Embryonic facial prominence (tissue), 1 donor: ENCODE data around the gene BTAF1.

Experiments used
- DNase-seq: peaks from one replicate; pipeline ENCODE4 v3.0.0-alpha.2; 2016; ENCODE audit errors: extremely low spot score

The BTAF1 gene

DNA sequence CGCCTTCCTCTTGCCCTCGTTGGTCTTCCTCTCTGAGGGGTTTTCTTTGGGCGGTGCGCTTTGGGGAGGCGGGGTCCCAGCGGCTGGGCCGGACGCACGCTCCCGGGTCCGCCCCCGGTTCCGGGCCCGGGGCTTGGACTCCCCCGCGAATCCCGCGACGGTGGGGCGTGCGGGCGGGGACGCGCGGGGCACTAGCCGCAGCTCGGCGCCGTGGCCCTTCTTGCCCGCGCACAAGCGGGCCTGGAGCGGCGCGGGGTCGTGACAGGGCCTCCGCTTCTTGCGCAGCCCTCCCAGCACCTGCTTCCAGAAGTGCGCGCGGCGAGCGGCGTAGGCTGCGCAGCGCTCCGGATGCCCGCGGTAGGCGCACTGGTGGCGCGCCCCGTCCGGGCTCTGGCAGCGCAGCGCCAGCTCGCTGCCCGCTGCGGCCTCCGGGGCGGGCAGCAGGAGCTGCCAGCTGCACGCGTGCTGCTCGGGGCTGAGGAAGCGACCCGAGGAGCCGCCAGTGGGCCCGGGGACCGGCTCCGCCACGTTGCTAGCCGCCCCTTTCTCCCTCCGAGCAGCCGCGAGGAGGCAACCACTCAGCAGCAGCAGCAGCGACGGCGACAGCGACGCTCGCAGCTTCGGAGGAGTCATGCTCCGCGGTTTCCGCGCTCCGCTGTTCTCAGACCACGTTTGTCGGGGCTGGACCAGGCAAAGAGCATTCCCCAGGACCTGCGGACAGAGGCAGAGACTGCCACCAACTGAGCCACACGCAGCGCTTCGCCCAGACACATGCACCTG lies 15.0 kb upstream of the BTAF1 start:
- DNase-seq, result peak; percentile 52

DNA sequence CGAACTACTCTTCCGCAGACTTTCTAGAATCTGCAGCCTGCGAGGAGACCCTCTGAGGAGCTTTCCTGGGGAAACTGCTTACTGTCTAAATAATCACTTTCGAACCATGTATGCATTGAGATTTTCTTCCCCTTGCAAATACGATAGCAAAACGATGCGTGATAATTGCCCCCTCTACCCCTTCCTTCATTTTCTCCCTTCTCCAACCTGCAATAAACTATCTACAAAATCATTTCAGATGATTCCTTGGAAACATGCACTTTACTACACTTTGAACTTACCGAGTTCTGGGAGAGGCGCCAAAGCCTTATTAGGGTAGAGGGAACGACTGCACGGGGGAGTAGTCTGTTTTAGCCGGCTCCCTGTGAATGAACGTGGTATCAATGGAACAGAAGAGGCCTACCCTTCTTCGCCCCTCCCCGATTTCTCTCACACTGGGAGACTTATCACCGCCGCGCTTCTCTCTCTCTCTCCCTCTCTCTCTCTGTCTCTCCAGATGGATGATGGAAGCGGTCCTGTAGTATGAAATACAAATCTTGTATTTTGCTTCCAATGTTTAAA lies 14.4 kb upstream of the BTAF1 start, which contains the start of gene FGFBP3:
Gene FGFBP3 (minus strand): TSS at position 370 of the 561 bp plus-strand sequence. CDS start 517 bp downstream, outside the sequence.
- peak; percentile 72 for DNase-seq

DNA sequence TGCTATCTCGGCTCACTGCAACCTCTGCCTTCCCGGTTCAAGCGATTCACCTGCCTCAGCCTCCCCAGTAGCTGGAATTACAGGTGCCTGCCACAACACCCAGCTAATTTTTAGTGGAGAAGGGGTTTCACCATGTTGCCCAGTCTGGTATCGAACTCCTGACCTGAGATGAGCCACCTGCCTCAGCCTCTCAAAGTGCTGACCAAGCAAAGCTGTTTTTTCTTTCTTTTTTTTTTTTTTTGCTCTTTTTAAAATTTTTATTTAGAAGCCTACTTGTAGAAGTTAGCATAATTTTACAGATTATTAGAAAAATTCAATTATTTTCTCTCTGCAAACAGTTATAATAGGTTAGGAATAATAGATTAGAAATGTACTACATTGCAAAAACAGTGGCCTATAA lies 13.1 kb upstream of the BTAF1 start:
- DNase-seq, result no peak

DNA sequence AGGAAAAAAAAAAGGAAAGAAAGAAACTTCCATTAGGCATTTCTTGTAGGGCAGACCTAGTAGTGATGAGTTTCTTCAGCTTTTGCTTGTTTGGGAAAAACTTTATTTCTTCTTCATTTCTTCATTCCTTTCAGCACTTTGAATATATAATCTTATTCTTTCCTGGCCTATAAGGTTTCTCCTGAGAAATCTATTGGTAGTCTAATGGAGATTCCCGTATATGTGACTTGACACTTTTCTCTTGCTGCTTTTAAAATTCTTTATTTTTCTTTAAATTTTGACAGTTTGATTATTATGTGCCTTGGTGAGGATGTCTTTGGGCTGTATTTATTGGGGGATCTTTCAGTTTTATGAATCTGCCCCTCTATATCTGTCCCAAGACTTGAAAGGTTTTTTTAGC lies 3.9 kb upstream of the BTAF1 start:
- no peak for DNase-seq

DNA sequence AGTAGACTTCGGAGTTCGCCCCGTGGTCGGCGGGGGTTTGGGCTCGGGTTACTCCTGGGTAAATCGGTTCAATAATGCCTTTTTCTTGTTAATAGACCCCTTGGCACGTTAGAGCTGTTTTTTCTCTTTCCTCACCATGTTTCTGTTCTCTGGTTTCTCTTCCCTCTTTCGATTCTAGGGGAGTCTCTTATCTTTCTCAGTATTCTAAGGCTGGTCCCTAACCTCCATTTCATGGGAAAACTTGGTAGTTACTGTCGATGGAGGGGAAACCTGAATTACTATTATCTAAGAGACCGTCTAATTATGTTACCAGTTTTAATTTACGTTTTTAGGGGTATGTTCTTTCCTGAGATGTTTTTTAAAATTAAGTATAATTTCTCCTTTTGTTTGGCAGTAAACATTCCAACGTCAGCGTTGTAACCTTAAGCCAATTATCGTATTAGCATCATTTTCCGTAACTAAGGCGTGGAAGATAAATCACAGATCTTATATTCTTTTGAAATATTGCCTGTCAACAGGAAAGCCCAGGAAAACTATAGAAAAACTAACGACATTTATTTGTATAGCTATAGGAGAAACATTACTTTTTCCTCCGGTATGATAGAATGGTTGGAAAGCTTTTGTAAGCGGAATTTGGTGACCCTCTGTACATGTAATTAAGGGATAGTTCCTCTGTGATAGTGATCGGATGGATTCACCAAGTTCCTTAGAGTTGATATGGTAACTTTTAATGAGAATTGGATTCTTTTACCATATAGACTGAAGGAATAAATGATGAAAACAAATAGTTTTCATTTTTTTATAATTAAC lies 847 bp downstream of the BTAF1 start:
- DNase-seq, result no peak

DNA sequence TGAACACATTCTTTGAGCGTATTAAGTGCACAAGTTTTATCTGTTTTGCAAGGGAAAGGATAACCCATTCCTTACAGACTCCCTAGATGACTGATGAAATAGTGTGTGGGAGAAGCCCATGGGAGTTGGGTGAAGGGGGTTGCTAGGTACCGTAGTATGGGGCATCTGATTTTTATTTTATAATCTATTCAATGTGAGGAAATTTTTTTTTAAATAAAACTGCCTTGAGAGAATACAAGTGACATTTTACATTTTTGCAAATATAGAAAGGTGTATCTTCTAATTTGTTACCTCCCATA lies 1.4 kb downstream of the BTAF1 start:
- no peak for DNase-seq

DNA sequence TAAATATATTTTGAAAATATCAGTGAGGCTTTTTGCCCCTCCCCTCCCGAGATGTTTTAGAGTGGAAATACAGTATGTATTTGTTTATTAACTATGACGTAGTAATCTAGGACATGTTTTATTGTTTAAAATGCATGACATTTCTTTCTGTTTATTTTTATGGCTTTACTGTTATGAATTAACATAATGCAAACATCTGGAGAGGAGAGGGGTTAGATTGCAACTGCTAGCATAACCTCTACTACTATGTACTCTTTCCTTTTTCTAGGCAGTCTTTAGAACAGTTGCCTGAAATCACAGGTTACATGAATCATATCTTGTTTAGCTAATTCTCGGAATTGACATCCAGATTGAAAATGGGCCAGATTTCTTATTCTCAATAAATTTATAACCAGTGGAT lies 7.4 kb downstream of the BTAF1 start:
- no peak for DNase-seq

DNA sequence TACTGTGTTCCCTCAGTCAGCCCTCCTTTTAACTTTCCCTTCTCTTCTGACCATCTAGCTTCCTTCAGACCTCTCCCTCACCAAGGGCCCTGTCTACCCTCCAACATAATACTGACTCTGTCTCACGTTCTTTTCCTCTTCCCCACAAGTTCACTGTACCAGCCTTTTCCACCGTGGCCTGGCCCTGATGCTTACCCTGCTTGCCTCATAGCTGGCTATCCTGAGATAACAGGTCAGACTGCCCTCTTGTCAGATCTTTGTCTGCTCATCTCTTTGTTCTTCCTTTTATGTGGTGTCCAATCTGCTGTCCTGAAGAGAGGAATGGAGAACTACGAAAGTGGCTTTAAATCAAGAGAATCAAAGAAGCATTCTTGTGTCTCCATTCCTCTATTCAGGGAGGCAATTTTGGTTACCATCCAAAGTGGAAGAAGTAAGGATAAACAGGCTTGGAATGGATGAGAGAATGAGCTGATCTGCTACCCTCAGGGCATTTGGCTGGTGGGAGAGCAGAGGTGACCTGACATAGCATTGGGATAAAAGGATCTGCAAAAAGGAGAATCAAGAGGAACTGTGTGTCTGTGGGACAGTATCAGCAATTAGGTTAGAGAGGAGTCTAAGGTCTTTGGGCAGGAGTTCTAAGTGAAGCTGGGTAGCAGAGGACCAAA lies 8.1 kb downstream of the BTAF1 start:
- DNase-seq, result no peak

DNA sequence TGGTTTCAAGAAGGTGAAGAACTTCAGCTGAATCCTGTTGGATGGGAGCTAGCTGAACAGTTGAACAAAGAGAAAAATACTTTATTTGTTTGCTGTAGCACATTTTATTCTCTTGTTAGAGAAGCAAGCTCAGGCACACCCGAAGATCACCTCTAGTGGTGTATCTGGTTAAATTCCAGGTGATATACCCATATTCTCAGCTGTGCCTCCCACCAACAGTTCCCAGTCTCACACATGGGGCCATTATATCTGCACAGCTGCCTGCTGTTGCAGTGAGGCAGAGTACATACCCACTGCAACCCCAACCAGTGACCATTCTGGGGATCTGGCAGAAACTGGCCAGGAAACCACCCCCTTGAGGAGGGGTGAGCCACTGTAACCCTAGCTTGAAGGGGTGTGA lies 9.2 kb downstream of the BTAF1 start:
- no peak for DNase-seq

DNA sequence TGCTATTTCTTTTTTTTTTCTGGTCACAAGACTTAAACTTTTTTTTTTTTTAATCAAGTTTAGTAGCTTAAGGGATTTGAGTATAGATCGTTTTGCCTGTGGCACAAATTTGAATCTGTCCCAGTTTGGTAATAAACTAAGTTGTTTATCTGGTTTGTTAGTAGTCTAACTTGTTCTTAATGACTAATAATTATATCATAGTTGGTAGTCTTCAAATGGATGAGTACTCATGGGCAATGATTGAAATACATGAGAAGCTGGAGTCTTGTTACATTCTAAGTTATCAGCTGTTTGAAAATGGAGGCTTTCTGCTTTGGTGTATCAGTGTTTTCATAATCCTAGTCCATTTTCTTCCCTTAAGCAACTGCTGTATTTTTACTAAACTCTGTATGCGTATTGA lies 12.3 kb downstream of the BTAF1 start:
- no peak for DNase-seq

DNA sequence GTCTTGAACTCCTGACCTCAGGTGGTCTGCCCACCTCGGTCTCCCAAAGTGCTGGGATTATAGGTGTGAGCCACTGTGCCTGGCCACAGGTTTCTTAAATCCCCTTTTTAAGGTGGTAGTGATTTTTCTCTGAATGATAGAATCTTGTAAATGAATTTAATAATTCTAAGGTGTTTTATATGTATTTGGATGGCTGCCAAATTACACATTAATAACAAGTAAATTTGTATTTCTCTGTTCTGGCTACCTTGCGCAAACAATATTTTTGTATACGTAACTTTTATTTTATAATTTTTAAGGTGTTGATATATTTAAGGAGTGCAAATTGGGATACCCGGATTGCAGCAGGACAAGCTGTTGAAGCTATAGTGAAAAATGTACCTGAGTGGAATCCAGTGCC lies 16.1 kb downstream of the BTAF1 start:
- DNase-seq, result no peak

DNA sequence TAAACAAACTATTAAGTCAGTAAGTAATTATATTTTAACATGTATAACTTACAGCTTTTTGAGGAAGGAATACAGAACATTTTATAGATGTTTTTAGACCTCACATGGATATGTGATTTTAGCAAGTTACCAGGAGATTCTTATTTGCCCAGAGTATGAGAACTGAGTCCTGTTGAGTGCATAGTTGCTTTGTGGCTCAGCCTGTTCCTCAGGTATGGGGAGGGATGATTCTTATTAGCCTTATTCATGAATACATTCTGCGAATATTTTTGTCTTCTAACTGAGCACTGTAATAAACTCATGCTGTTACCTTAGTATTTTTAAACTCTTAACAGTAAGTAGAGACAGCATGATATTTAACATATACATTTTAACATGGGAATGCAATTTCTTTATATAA lies 17.9 kb downstream of the BTAF1 start:
- no peak for DNase-seq

DNA sequence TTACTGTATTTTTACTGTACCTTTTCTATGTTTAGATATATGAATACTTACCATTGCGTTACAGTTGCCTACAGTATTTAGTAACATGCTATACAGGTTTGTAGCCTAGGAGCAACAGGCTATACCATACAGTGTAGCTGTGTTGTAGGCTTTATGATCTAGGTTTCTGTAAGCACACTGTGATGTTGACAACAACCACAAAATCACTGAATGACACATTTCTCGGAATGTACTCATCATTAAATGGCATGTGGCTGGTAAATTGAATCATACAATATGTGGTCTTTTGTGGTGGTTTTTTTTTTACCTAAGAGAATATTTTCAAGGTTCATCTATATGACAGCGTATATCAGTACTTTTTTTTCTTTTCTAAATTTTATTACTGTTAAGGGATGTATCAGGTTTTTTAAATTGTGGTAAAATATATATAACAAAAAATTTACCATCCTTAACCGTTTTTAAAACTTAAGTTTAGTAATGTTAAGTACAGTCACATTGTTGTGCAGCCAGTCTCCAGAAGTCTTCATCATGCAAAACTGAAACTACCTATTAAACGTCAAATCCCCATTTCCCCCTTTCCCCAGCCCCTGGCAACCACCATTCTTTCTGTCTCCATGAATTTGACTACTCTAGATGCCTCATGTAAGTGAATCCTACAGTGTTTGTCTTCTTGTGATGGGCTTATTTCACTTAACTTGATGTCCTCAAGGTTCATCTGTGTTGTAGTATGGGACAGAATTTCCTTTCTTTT lies 21.5 kb downstream of the BTAF1 start:
- DNase-seq, result no peak

DNA sequence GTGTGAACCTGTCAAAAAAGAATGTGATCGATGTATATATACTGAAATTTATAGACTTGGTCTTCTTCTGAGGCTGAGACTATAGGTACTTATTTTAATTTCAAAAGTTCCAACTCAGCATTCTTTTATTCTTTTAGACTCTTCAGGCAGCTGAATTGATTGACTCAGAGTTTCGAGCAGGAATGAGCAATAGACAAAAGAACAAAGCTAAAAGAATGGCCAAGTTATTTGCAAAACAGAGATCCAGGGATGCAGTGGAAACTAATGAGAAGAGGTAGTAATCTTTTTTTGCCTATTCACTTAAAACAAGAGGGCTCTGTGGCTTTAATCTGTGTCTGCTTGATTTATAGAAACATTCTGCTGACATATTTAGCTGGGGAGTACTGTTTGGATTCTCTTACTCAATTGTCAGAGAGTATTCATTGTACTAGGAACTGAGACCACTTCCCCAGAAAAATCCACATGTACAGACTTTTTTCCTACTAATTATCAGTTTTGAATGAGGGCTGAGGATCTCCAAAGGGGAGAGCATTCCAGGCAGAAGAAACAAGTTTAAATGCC lies 30.1 kb downstream of the BTAF1 start:
- no peak for DNase-seq

DNA sequence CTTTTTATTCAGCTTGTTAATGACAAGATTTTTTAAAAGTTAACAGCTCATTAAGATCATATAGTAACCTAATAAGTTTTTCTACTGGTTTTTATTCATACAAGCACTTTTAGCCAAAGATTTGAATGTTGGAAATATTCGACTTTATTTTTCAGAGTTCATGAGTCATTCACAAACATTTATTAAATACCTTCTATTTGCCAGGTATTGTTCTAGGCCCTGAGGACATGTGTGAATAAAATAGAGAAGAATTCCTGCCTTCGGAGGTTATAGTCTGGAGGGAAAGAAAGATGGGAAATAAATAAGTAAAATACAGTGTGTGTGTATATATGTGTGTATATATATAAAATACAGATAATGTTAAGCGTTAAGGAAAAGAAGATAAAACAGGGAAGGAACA lies 31.5 kb downstream of the BTAF1 start:
- DNase-seq, result no peak

DNA sequence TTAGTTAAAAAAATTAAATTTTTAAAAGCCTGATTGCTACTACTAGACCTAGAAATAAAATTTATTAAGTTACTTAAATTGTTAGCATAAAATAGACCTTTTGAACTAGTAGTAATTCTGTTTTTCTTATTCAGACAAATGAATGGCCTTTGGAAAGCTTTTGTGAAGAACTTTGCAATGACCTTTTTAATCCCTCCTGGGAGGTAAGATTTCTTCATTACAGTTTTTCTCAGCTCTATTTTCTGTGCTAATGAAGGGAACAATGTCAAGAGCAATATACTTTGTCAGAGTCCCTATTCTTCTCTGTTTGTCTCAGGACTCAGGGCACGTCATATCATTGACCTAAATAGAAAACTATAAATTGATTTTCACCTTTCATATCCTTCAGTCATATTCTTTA lies 33.5 kb downstream of the BTAF1 start:
- no peak for DNase-seq

DNA sequence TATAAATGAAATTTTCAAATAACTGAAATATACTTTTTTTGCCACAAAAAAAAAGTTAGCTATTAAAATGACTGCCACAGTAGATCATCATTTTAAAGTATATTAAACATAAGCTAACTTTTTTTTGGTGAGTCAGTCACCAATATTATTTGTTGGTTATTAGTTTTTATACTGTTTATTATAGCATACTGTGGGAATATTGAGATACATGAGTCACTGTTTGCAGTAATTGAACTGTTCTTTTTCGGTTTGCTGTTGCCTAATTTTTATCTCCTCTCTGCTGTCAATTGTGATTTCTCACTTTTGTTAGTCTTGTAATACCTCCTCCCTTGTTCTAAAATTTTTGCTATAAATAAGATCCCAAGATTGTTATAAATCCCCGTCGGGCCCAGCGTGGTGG lies 45.7 kb downstream of the BTAF1 start:
- no peak for DNase-seq

DNA sequence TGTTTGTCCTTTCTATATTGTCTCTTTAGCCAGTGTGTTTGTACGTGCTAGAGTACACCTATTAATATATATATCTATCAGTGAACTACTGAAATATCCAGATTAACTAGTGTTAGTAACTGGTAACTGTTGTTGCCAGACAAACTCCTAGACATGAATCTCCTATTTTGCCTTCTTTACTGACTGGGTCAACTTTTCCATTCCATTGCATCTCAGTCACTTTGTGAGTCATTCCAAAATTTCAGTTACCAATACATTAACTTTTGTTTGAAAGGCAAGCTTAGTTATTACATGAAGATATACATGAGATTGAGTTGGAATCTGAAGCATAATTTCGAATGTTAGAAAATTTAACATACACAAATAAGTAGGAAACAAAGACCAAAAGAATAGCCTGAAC lies 51.4 kb downstream of the BTAF1 start:
- DNase-seq, result no peak

DNA sequence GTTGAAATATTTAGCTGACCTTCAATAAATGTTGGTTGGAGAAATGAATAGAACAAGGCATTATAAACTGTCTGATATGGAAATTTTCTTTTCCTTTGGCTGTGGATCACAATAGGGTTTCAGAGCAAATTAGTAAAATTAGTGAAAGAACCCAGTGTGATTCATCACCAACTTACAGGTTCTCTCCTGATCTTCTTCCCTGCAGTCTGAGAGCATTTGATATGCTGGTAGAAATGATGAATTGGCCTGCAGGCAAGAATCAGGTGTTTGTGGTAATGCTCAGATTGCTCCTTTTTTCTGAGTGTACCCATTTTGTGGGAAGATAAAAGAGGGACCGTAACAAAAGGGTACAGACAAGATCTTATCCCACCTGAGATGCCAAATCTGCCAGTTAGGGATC lies 51.9 kb downstream of the BTAF1 start:
- no peak for DNase-seq

DNA sequence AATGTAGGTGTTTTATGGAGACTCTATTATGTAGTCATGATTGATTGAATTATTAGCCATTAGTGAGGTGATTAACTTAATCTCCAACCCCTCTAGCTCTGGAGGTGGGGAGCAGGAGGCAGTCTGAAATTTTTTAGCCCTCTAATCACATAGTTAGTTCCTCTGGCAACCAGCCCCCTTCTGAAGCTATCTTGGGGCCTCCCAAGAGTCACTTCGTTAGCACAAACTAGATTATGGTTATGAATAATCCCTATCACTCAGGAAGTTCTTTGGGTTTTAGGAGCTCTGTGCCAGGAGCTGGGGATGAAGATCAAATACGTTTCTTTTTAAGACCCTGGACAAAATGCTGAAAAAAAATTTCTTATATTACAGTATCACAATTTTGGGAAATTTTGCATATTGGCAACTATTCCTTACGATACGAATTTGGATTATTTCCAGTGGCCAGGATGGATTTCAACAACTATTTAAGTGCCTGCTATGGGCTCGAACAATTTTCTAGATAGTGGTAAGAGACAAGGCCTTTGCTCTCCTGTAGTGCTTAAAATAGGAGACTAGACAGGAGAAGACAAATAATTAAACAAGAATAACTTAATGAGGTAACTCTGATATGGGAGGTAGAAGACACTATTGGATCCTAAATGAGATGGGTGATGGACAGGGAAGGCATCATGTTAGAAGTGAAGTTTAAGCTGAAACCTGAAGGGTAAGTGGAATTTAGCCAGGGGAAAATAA lies 52.9 kb downstream of the BTAF1 start:
- DNase-seq, result no peak

DNA sequence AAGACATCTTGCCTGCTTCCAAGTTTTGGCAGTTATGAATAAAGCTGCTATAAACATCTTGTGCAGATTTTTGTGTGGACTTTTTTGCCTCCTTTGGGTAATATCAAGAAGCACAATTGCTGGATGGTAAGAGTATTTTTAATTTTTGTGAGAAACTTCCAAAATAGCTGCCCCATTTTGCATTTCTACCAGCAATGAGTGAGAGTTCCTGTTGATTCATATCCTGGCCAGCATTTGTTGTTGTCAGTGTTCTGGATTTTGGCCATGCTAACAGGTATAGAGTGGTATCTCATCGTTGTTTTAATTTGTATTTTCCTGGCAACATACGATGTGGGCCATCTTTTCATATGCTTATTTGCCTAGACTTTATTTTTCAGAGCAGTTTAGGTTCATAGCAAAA lies 53.9 kb downstream of the BTAF1 start:
- no peak for DNase-seq
